ENCODE results near the gene TP63.

DNA sequence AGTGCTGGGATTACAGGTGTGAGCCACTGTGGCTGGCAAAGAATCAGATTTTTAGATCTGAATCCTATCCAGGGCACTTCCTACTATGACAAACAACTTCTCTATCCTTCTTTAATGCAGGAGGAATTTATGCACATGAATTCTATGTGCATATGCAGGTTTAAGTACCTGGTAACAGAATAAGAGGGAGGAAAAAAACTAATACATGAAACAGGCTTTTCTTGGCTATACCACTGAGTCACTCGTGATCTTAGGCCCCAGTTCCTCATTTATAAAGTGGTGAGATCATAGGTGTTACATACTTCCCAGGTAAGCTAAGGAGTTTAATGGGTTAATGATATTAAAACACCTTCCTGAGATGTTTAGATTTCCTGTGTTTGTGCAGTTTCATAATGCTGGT, 108.2 kb downstream of the TP63 start:
- TF ChIP-seq, protein P1, sequence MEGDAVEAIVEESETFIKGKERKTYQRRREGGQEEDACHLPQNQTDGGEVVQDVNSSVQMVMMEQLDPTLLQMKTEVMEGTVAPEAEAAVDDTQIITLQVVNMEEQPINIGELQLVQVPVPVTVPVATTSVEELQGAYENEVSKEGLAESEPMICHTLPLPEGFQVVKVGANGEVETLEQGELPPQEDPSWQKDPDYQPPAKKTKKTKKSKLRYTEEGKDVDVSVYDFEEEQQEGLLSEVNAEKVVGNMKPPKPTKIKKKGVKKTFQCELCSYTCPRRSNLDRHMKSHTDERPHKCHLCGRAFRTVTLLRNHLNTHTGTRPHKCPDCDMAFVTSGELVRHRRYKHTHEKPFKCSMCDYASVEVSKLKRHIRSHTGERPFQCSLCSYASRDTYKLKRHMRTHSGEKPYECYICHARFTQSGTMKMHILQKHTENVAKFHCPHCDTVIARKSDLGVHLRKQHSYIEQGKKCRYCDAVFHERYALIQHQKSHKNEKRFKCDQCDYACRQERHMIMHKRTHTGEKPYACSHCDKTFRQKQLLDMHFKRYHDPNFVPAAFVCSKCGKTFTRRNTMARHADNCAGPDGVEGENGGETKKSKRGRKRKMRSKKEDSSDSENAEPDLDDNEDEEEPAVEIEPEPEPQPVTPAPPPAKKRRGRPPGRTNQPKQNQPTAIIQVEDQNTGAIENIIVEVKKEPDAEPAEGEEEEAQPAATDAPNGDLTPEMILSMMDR (conservative IDR thresholded peaks at IDR 0.05): no peak
- TF ChIP-seq EZH2 (IDR thresholded peaks at IDR 0.05; ENCODE audit: low read depth): no peak

Data from PC-9 (cell line).